Tibial artery (tissue), 4 donors: ENCODE measurements around the gene CHRNA1.

Experiments used
- DNase-seq, 2 donors: peaks; one replicate each; pipeline ENCODE4 v3.0.0-alpha.2; 2019
- H3K27ac ChIP-seq, 2 donors: fragments of 200-600 bp; sonication (generic) in 1 of 2; 1 replicate in 1 of 2; 2 replicates in 1 of 2; pipeline ENCODE4 v1.5.1; 2018 to 2019; ENCODE audit warnings: mild to moderate bottlenecking in 1 of 2
- H3K27me3 ChIP-seq, 2 donors: fragments of 200-600 bp; sonication (generic) in 1 of 2; one replicate each; pipeline versions ENCODE4 v1.5.1 to v1.6.0; 2016 to 2019
- H3K36me3 ChIP-seq, 3 donors: fragments of 200-600 bp; sonication (generic) in 2 of 3; one replicate each; pipeline ENCODE4 v1.5.1; 2016 to 2019; ENCODE audit warnings: mild to moderate bottlenecking in 2 of 3
- H3K4me1 ChIP-seq, 4 donors: fragments of 200-600 bp; sonication (generic) in 2 of 4; 1 replicate in 3 of 4; 2 replicates in 1 of 4; pipeline ENCODE4 v1.5.1; 2016 to 2019
- H3K4me3 ChIP-seq, 2 donors: fragments of 200-600 bp; sonication (generic) in 1 of 2; 1 replicate in 1 of 2; 2 replicates in 1 of 2; pipeline ENCODE4 v1.5.1; 2018 to 2019; ENCODE audit warnings: mild to moderate bottlenecking in 2 of 2
- H3K9me3 ChIP-seq, 3 donors: fragments of 200-600 bp; sonication (generic) in 1 of 3; one replicate each; pipeline ENCODE4 v1.5.1; 2016 to 2019
- CTCF ChIP-seq, 2 experiments: fragments of 200-600 bp in 1 of 2; fragments of 450-650 bp in 1 of 2; IDR thresholded peaks; one replicate each; pipeline ENCODE4 v1.5.1; 2017 to 2019; ENCODE audit warnings: antibody characterized with exemption in 2 of 2, mild to moderate bottlenecking in 1 of 2, moderate library complexity in 1 of 2
- intact Hi-C: fragments of 100-400 bp; cut with DNase I; formaldehyde crosslinking; loops from one replicate; pipeline ENCODE4 v1.15.0; 2023; ENCODE audit warnings: low total_unique reads

The CHRNA1 gene

GRCh38 chr2:174699993-174700766, 64.1 kb downstream of the CHRNA1 start:
- no peak for DNase-seq
- Histone ChIP-seq H3K27me3 (no peaks in the 10 kb centered on the region), H3K4me1 (no peaks in the 10 kb centered on the region), H3K4me3 (no peak overlapping the region), H3K27ac (no peak overlapping the region), H3K9me3 (no peaks in the 10 kb centered on the region), H3K36me3 (no peaks in the 10 kb centered on the region)
- intact Hi-C loops: loop anchor here (5.0 to 10.0 kb wide), 2 partner anchors 42 to 235 kb away; no protein-coding TSS in a partner anchor
- peak; percentile 72 to 79 for TF ChIP-seq CTCF (IDR thresholded peaks at IDR 0.05)
